ENCODE measurements around the gene CCDC152. TPM values are rescaled to one million over a fixed set of nuclear protein-coding genes. Genes with fewer than 3 reads are reported as not detected.

The CCDC152 gene
- total and polyA plus RNA-seq, 4 donors, result 0.65 to 1.8 (median 1.1) TPM

GRCh38 chr5:42760426-42760825, 3.8 kb downstream of the CCDC152 start:
- H3K4me3 ChIP-seq, result no peak overlapping the region
- 72 to 79% methylated on average over 4 of the region's 4 CpGs for WGBS, 2 donors

GRCh38 chr5:42761791-42762190, 5.2 kb downstream of the CCDC152 start:
- TF ChIP-seq CTCF (IDR thresholded peaks at IDR 0.05; ENCODE audit: control extremely low read depth, extremely low read depth), result no peak
- 79 to 80% methylated on average over 1 of the region's 1 CpG for WGBS, 2 donors
- Histone ChIP-seq H3K9me3 (ENCODE audit: control insufficient read depth in 4 of 4, insufficient read depth in 3 of 4, low read length in 3 of 4) (no peaks in the 10 kb centered on the region), H3K9ac (ENCODE audit: insufficient read depth in 1 of 2, low read length in 2 of 2) (no peak overlapping the region), H3K27ac (ENCODE audit: low read depth in 1 of 2, low read length in 1 of 2) (no peak overlapping the region), H3K36me3 (ENCODE audit: control insufficient read depth in 4 of 4, insufficient read depth in 4 of 4, low read length in 4 of 4) (no peaks in the 10 kb centered on the region), H3K4me3 (no peak overlapping the region), H3K4me1 (ENCODE audit: control insufficient read depth in 5 of 5, insufficient read depth in 5 of 5, low read length in 5 of 5) (peaks cover 0 to 4% (median 3%) of the 10 kb centered on the region in 5 donors), H3K27me3 (ENCODE audit: control insufficient read depth in 3 of 3, insufficient read depth in 3 of 3, low read length in 2 of 3) (no peaks in the 10 kb centered on the region)
- ATAC-seq (ENCODE audit: insufficient read depth, low FRiP score) (no peak), DNase-seq (no peak)

More at GRCh38 chr5:42760426-42760825, 3.8 kb downstream of the CCDC152 start:
- ATAC-seq (ENCODE audit: insufficient read depth, low FRiP score) (no peak), DNase-seq (no peak)
- Histone ChIP-seq H3K27ac (ENCODE audit: low read depth in 1 of 2, low read length in 1 of 2) (no peak overlapping the region), H3K4me1 (ENCODE audit: control insufficient read depth in 5 of 5, insufficient read depth in 5 of 5, low read length in 5 of 5) (peaks cover 0 to 4% (median 3%) of the 10 kb centered on the region in 5 donors), H3K27me3 (ENCODE audit: control insufficient read depth in 3 of 3, insufficient read depth in 3 of 3, low read length in 2 of 3) (no peaks in the 10 kb centered on the region), H3K9me3 (ENCODE audit: control insufficient read depth in 4 of 4, insufficient read depth in 3 of 4, low read length in 3 of 4) (no peaks in the 10 kb centered on the region), H3K9ac (ENCODE audit: insufficient read depth in 1 of 2, low read length in 2 of 2) (no peak overlapping the region), H3K36me3 (ENCODE audit: control insufficient read depth in 4 of 4, insufficient read depth in 4 of 4, low read length in 4 of 4) (no peaks in the 10 kb centered on the region)
- no peak for TF ChIP-seq CTCF (IDR thresholded peaks at IDR 0.05; ENCODE audit: control extremely low read depth, extremely low read depth)

- H3K4me3 ChIP-seq, result no peak overlapping the region
- no peaks in the 10 kb centered on the region for H3K27me3 ChIP-seq (ENCODE audit: control insufficient read depth in 3 of 3, insufficient read depth in 3 of 3, low read length in 2 of 3)
- no peak overlapping the region for H3K27ac ChIP-seq (ENCODE audit: low read depth in 1 of 2, low read length in 1 of 2)
- ATAC-seq (ENCODE audit: insufficient read depth, low FRiP score), result no peak
- no peaks in the 10 kb centered on the region for H3K9me3 ChIP-seq (ENCODE audit: control insufficient read depth in 4 of 4, insufficient read depth in 3 of 4, low read length in 3 of 4)
- H3K4me1 ChIP-seq (ENCODE audit: control insufficient read depth in 5 of 5, insufficient read depth in 5 of 5, low read length in 5 of 5), result no peaks in the 10 kb centered on the region
- DNase-seq, result peak in 2 of 3 donors; percentile 60 to 66
- TF ChIP-seq CTCF (IDR thresholded peaks at IDR 0.05; ENCODE audit: control extremely low read depth, extremely low read depth), result peak; percentile 23
- no peaks in the 10 kb centered on the region for H3K36me3 ChIP-seq (ENCODE audit: control insufficient read depth in 4 of 4, insufficient read depth in 4 of 4, low read length in 4 of 4)
- 38 to 44% methylated on average over 3 of the region's 3 CpGs for WGBS, 2 donors
- H3K9ac ChIP-seq (ENCODE audit: insufficient read depth in 1 of 2, low read length in 2 of 2), result no peak overlapping the region
Measured at GRCh38 chr5:42767491-42768105, 11.0 kb downstream of the CCDC152 start.

GRCh38 chr5:42768106-42768504, 11.5 kb downstream of the CCDC152 start:
- TF ChIP-seq CTCF (IDR thresholded peaks at IDR 0.05; ENCODE audit: control extremely low read depth, extremely low read depth), result no peak
- no peak for ATAC-seq (ENCODE audit: insufficient read depth, low FRiP score)
- H3K9me3 ChIP-seq (ENCODE audit: control insufficient read depth in 4 of 4, insufficient read depth in 3 of 4, low read length in 3 of 4), result no peaks in the 10 kb centered on the region
- no peak overlapping the region for H3K4me3 ChIP-seq
- DNase-seq, result no peak
- no peaks in the 10 kb centered on the region for H3K27me3 ChIP-seq (ENCODE audit: control insufficient read depth in 3 of 3, insufficient read depth in 3 of 3, low read length in 2 of 3)
- 41 to 69% methylated on average over 1 of the region's 1 CpG for WGBS, 2 donors
- no peak overlapping the region for H3K27ac ChIP-seq (ENCODE audit: low read depth in 1 of 2, low read length in 1 of 2)
- no peak overlapping the region for H3K9ac ChIP-seq (ENCODE audit: insufficient read depth in 1 of 2, low read length in 2 of 2)
- no peaks in the 10 kb centered on the region for H3K4me1 ChIP-seq (ENCODE audit: control insufficient read depth in 5 of 5, insufficient read depth in 5 of 5, low read length in 5 of 5)
- no peaks in the 10 kb centered on the region for H3K36me3 ChIP-seq (ENCODE audit: control insufficient read depth in 4 of 4, insufficient read depth in 4 of 4, low read length in 4 of 4)
